ENCODE results near the gene AFTPH. TPM values are rescaled to one million over a fixed set of nuclear protein-coding genes. Genes with fewer than 3 reads are reported as not detected.

The AFTPH gene
- total RNA-seq, 1 experiment from 2014 or later = 13.5 TPM

GRCh38 chr2:64587561-64587960 lies 63.4 kb downstream of the AFTPH start:
- no peak overlapping the region for H3K4ac ChIP-seq (ENCODE audit: low read depth, low read length)
- H2BK15ac ChIP-seq (ENCODE audit: low read depth, low read length) = no peak overlapping the region
- H3K79me2 ChIP-seq (ENCODE audit: insufficient read depth, low read length) = no peaks in the 10 kb centered on the region
- no peak overlapping the region for H2BK5ac ChIP-seq (ENCODE audit: insufficient read length, low read length)
- no peaks in the 10 kb centered on the region for H3K9me3 Mint-ChIP-seq
- no peak overlapping the region for H2AK5ac ChIP-seq (ENCODE audit: insufficient read length, low read length)
- no peak overlapping the region for H3K56ac ChIP-seq (ENCODE audit: insufficient read length, low read depth, low read length)
- H3K36me3 Mint-ChIP-seq (ENCODE audit: insufficient read depth in 1 of 3, low read depth in 3 of 3) = peaks cover 0 to 25% (median 16%) of the 10 kb centered on the region in 3 experiments; a peak in 5 of 7 replicates
- H4K5ac ChIP-seq (ENCODE audit: insufficient read length, low read depth, low read length) = no peak overlapping the region
- H2AFZ ChIP-seq (ENCODE audit: low read length) = no peak overlapping the region
- no peak overlapping the region for H3K9ac ChIP-seq (ENCODE audit: extremely low read depth, insufficient read length, low read length)
- H2BK20ac ChIP-seq (ENCODE audit: low read depth, low read length, poor library complexity, severe bottlenecking) = no peak overlapping the region
- H4K20me1 ChIP-seq (ENCODE audit: control insufficient read depth, insufficient read depth, insufficient read length) = peaks cover 4% of the 10 kb centered on the region
- H3K18ac ChIP-seq (ENCODE audit: insufficient read length, low read depth, low read length) = no peak overlapping the region
- H3K23ac ChIP-seq (ENCODE audit: insufficient read length, low read depth, low read length) = no peak overlapping the region
- no peak overlapping the region for H3K27ac ChIP-seq (ENCODE audit: insufficient read length, low read depth, low read length)
- H3K27me3 Mint-ChIP-seq (ENCODE audit: low read depth) = no peaks in the 10 kb centered on the region
- no peak overlapping the region for H3K27ac Mint-ChIP-seq
- no peak overlapping the region for H3K14ac ChIP-seq (ENCODE audit: insufficient read depth, low read length)
- no peak overlapping the region for H2BK12ac ChIP-seq (ENCODE audit: insufficient read length, low read depth, low read length)
- H3T11ph ChIP-seq (ENCODE audit: low read length) = no peak overlapping the region
- no peak overlapping the region for H2BK120ac ChIP-seq (ENCODE audit: low read depth, low read length, poor library complexity, severe bottlenecking)
- DNase-seq = no peak
- TF ChIP-seq CTCF (conservative IDR thresholded peaks at IDR 0.05) = no peak
- no peaks in the 10 kb centered on the region for H3K79me1 ChIP-seq (ENCODE audit: insufficient read depth, low read depth, low read length, poor library complexity, severe bottlenecking)
- H3K27me3 ChIP-seq (ENCODE audit: insufficient read depth, low read length) = no peaks in the 10 kb centered on the region
- no peak overlapping the region for H4K8ac ChIP-seq (replicated peaks; ENCODE audit: insufficient read length, low read depth, low read length)
- H3K23me2 ChIP-seq (ENCODE audit: insufficient read length, low read depth, low read length, poor library complexity, severe bottlenecking) = no peaks in the 10 kb centered on the region
- H4K91ac ChIP-seq (ENCODE audit: insufficient read length, low read depth, low read length) = no peak overlapping the region
- no peaks in the 10 kb centered on the region for H3K4me1 ChIP-seq (ENCODE audit: insufficient read depth, low read length)
- no peak overlapping the region for H3K4me3 Mint-ChIP-seq
- no peak overlapping the region for H3K4me2 ChIP-seq (ENCODE audit: insufficient read depth, insufficient read length, low read length)
- 0 out of 4 replicates have a peak, but pooled peaks cover 0 to 6% of the 10 kb centered on the region in 2 experiments for H3K4me1 Mint-ChIP-seq
- H3K9me3 ChIP-seq (ENCODE audit: control insufficient read depth, low read depth, low read length) = no peaks in the 10 kb centered on the region

Measured in H9 (cell line).